Mammary epithelial cell (primary cell): Measurements from ENCODE around the gene RAET1E.

Experiments
- CTCF ChIP-seq, 2 donors: IDR thresholded peaks in 1 of 2; conservative IDR thresholded peaks in 1 of 2; 2 replicates each; pipeline ENCODE4 v1.5.1; 2011 to 2012; ENCODE audit warnings: inconsistent platforms in 2 of 2, low read length in 2 of 2, mild to moderate bottlenecking in 2 of 2, control low read depth in 1 of 2, low read depth in 1 of 2; ENCODE audit not compliant: insufficient read depth in 1 of 2; ENCODE audit errors: extremely low read depth in 1 of 2
- EZH2 ChIP-seq: IDR thresholded peaks from 2 replicates; pipeline ENCODE4 v1.6.1; 2012; ENCODE audit warnings: low read length, inconsistent platforms, borderline replicate concordance

DNA sequence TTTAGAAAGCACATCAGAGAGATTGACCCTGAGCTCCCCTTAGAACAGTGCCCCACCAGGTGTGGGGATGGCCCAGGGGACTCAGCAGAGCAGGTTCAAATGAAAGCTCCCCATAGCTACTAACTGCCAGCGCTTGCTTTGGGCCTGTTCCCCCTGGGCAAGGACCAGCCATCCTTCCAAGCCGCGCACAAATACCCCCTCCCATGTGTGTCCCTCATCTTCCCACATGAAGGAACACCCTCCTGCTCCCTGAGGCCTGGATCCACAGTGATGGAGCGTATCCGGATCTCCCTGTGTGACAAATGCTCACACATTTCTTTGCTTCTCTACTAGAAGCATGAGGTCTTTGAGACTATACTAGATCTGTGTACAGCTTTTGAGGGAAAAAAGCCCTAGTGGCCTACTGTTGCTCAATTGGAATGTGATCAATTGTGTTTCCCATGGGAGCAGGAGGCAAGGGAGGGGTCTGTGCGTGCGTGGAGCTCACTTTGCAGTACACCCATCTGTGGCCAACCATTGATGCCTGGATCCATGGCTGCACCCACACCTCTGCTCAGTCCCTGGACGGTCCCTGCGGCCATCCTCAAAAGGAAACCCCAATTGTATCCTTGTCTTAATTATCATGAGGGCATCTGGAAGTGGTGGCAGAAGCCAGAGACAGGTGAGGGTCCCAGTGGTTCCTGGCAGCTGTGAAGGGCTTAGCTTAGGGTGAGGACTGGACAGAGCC is 26.5 kb upstream of the RAET1E start:
- TF ChIP-seq CTCF (conservative IDR thresholded peaks at IDR 0.05 in 1 of 2, IDR thresholded peaks at IDR 0.05 in 1 of 2; ENCODE audit: extremely low read depth in 1 of 2, insufficient read depth in 1 of 2, low read depth in 1 of 2, low read length in 2 of 2) (no peak), EZH2 (no peak)
